HG02884 (cell line): ENCODE measurements around the gene RBP3.

ENCODE experiments used
- ATAC-seq: cut with Tn5 transposase; IDR thresholded peaks from one replicate; pipeline ENCODE4 v1.9.1; 2021; ENCODE audit warnings: mild to moderate bottlenecking, moderate library complexity; ENCODE audit not compliant: unreplicated experiment

RBP3 gene

DNA sequence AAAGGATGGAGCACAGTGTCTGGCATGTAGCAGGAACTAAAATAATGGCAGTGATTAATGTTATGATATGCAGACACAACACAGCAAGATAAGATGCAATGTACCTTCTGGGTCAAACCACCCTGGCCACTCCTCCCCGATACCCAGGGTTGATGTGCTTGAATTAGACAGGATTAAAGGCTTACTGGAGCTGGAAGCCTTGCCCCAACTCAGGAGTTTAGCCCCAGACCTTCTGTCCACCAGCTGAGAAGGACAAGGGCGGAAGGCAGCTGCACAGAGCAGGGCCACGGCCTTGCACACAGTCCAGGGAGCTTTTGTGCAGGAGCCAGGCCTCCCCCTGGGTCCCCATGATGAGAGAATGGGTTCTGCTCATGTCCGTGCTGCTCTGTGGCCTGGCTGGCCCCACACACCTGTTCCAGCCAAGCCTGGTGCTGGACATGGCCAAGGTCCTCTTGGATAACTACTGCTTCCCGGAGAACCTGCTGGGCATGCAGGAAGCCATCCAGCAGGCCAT lies at the start of gene RBP3:
RBP3 (plus strand) TSS at position 226 of the 514 bp plus-strand sequence; CDS start at position 348, 122 bp downstream.
- ATAC-seq: no peak

DNA sequence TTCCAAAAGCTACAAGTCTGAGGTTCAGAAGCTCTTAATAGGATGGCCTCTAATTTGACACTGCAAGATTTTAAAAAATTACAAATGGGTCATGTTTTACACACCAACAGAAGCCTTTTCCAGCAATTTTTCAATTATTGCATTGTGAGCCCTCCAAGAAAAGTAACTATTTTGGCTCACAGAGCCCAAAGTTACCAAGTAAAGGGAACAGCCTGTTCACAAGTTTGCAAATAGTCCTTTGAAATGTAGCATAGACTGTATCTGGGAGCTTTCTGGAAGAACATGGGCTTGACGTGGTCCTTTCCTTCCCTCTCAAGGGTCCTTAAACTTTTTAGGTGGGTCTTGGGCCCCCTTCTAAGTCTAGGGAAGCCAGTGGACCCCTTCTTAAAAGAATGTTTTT lies 49.4 kb upstream of the RBP3 start:
- no peak for ATAC-seq

DNA sequence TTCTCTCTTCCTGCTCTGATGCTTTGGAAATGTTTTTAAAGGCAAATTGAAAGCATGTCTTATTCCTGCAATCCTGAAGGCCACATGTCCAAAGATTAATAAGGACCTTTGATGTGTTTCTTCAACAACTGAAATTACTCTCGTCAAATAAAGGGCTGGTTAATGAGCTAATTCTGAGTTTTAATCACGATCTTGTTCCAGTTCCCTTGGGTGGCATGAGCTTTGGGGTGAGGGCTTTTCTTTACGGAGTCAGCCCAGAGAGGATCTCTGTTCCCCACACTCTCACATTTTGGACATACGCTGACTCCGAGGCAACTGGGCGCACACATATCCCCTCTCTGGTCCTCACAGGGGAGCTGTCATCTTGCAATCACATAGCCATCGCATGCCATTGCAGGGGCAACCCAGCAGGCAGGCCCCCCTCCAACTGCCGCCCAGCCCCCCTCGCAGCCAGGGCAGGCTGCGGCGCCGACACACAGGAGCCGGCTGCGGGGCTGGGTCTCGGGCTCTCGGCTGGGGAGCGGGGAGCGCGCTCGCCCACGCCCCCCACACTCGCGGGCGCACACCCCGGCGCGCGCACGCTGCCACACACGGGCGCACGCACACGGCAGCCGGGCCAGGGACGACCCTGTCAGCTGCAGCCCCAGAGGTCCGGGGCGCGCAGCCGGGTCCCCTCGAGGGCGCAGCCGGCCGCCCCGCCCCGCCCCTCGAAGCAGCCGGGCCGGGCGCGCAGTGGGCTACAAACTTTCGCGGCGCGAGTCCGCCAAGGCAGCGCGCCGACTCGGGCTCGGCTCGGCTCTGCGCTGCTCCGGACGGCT lies 48.3 kb upstream of the RBP3 start, which contains the start of gene GDF10:
GDF10 (plus strand) TSS at position 587 of the 818 bp plus-strand sequence. CDS start 455 bp downstream, outside the sequence.
- ATAC-seq: no peak

DNA sequence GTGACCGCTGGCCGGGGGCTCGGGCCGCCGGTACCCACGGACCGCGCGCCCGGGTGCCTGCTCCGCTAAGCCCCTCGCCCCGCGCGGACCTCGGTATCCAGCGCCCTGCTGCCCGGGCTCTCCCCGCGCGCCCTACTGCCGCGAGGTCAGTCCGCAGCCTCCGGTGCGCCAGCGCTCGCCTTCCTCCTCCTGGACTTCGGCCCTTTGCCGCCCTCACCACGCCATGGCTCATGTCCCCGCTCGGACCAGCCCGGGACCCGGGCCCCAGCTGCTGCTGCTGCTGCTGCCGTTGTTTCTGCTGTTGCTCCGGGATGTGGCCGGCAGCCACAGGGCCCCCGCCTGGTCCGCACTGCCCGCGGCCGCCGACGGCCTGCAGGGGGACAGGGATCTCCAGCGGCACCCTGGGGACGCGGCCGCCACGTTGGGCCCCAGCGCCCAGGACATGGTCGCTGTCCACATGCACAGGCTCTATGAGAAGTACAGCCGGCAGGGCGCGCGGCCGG lies 47.7 kb upstream of the RBP3 start:
- no peak for ATAC-seq

DNA sequence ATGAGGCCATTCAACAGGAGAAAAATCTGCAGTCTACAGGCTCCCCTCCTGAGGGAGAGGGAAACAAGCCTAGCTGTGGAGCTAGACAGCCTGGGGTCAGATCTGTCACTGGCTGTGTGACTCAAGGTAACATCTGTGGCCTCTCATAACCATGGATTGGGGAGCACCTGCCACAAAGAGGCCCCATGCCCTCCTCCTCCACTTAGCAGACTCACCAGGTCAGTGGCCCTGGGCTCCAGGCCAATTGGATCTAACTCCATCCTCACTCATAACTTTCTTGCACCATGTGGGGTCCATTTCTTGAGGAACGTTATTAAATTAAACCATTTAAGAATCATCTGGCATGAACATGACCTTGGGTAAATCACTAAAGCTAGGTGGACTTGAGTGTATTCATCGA lies 46.3 kb upstream of the RBP3 start:
- ATAC-seq: no peak

DNA sequence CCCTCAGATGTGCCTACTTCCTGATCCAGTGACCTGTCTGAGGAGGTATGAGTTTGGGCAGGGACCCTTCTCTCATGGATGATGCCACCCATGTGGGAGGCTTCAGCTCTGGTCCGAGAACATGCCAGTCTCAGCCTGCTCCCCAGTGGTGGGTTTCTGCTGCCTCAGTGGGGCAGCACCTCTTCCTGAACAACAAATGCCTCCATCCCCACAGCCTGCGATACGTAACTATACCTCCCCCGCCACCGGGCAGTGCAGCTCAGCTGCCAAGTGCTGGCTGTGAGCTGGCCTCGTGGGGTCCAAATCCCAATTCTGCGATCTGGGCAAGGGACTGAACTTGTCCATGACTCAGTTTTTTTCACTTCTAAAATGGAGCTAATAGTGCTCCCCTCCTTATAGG lies 45.1 kb upstream of the RBP3 start:
- ATAC-seq: no peak

DNA sequence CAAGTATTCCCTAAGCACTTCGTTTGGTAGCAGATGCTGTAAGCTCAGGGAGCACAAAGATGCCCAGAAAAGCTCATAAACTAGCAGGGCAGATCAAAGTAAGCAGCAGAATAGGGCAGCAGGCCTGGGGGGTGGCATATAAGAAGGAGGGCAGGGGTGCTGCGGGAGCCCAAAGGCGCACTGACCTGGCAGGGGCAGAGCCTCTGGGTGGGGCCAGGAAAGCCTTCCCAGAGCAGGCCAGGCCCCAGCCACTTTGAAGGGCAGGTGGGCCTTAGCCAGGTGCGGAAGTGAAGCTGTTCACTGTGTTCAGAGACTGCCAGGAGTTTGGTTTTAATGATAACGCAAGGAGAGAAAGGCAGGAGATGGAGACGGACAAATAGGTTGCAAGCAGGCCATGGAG lies 44.3 kb upstream of the RBP3 start:
- no peak for ATAC-seq

DNA sequence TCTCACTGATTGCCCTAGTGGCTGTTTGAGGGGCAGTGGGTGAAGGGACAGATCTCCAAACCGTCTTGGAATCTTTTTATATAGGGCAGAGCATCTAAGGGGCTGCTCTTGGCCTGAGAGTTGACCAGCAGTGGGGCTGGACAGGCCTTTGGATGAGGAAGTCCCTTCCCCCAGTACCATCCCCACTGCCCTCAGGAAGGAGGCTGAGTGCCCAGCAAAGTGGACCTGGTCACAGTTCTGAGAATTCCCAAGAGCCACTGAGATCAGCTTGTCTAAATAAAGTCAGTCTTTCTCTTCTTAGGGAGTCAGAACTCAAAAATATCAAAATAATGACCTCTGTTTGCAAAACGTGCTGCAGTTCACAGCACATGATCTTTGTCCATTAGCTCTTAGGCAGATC lies 42.6 kb upstream of the RBP3 start:
- ATAC-seq: no peak

DNA sequence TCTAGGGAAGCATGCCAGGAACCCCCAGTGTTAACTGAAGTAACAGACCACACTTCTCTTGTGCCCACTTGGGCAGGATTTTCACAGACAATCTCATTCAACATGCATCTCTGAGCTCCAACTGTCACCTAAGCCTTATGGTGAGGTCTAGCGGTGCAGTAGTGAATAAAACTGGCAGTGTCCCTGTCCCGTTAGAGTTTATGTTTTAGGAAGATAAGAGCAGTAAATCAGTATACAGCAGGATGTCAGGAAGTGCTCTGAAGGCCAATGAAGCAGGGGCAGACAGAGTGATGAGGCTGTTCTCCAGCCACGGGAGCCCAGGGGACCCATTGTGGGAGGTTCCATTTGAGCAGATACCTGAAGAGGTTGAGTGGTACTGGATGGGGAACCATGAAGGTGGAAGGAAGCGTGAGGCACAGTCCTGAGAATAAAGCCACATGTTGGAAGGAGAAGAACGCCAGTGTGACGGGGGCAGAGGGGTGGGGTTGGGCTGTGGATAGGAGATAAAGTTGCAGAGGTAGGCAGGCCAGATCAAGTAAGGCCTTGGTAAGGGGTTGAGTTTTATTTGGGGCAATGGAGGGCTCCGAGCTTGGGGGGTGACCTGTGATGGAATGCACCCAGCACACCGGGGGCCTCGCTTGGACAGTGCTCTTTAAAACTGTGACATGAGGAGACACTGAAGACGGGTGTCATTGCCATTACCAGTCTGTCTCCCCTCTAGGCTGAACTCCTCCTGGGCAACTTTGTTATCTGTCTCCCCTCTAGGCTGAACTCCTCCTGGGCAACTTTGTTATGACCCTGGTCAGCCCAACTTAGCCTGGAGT lies 41.6 kb upstream of the RBP3 start:
- no peak for ATAC-seq

DNA sequence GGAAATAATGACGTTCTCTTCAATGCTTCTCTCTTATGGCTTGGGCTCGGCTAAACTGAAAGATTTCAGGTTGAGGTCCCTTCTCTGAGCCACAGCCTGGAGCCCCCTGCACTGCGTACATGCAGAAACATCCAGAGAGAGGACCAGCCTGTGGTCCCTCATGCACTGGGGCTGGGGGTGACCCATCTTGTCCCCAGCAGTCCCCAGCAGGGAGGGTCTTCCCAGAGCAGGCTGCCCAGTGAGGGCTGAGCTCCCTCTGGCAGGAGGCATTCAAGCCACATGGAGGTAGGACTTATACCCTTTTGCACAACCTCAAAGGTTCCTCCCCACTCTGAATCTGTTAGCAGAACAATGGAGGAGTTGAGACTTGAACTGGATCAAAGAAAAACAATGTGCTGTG lies 40.8 kb upstream of the RBP3 start:
- no peak for ATAC-seq

DNA sequence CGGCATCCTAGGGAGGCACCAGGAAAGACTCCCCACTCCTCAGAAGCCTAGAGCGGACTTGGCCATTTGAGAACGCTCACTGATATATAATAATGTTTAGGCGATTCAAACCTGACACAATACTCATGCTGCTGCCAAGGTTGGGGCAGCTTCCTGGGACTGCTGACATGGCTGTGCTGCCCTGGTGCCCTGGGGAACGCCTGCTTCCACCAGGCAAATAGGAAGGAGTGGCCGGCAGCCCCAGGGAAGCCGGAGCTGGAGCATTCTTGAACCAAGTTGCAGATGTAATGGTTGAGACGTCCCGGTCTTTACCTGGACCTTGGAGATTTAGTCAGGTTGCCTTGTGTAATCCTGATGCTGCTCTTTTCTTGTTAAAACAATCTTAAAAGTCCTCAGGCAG lies 39.4 kb upstream of the RBP3 start:
- ATAC-seq: no peak

DNA sequence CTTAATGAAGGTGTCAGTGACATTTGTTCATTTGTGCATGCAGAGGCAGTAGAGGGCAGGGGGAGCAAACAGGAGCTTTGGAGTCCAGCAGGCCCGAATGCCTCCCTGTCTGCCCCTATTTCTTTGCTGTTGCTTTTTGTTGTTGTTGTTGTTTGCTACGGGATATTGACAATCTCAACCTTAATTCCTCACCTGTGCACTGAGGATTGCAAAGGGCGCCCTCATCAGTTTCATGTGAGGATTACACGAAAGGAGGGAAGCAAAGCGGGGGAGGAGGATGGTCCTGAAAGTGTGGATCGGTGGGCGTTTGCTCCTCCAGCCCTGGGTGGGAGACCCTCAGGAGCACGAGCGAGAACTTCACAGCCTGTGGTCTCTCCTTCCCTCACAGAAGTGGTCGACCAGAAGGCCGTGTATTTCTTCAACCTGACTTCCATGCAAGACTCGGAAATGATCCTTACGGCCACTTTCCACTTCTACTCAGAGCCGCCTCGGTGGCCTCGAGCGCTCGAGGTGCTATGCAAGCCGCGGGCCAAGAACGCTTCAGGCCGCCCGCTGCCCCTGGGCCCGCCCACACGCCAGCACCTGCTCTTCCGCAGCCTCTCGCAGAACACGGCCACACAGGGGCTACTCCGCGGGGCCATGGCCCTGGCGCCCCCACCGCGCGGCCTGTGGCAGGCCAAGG lies 38.6 kb upstream of the RBP3 start:
- ATAC-seq: no peak

DNA sequence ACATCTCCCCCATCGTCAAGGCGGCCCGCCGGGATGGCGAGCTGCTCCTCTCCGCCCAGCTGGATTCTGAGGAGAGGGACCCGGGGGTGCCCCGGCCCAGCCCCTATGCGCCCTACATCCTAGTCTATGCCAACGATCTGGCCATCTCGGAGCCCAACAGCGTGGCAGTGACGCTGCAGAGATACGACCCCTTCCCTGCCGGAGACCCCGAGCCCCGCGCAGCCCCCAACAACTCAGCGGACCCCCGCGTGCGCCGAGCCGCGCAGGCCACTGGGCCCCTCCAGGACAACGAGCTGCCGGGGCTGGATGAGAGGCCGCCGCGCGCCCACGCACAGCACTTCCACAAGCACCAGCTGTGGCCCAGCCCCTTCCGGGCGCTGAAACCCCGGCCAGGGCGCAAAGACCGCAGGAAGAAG lies 38.1 kb upstream of the RBP3 start:
- ATAC-seq: no peak

DNA sequence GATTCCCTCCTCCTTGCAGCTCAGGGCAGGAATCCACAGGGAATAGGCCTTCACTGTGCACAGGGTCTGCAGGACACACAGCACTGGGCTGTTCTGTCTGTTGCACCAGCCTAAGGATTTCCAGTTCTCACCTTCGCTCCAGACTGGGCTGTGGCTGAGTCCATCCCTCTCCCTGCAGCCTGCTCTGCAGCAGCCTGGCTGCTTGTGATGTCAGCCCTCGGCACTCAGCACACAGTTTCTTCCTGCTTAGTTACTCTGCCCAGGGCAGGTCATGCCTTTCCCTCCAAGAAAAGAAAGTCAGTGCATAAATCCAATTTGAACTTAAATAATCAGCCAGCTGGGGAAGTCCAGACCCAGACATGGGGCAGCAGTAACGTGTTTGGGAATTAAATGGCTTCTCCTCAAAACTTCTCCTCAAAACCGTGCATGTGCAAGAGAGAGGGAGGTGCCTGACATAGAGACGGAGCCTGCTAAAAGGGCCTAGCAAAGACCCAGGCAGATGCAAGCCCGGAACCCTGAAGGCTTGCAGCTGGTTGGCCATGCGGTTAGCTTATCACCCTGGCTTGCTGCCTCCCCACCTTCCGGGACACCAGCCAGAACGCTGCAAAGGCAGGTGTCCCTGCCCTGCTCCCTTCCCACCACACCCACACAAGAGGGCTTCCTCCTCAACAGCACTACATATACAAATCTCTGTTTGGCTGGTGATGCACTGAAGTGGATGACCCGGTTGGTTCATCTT lies 36.8 kb upstream of the RBP3 start:
- no peak for ATAC-seq

DNA sequence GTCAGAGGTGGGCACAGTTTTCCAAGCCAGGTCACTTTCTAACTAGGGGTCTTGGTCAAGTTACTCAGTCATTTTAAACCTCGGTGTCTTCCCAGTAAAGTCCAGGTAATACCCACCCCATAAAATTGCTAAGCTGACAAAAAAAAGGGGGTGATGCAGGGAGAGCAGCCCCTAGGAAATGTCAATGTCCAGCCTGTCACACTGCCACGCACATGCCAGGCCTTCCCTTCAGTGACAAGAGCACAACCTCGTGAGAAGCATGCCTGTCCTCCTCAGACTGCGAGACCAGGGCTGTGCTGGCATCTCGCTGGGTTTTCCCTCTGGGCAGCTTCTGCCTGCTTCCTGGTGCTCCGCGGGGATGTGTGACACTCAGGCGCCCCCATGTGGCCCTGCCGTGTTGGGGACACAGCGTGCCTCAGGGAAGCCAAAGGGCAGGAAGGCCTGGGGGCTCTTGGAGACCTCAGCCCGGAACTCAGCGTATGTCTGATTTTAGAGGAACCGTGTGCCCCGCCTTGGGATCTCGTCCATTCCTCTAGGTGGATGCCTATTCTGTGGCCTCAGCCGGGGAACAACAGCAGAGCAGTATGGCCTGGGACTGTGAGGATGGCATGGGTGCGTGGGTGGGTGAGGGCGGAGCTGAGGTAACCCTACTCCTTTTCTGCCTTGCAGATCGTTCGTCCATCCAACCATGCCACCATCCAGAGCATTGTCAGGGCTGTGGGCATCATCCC lies 36.1 kb upstream of the RBP3 start:
- no peak for ATAC-seq

DNA sequence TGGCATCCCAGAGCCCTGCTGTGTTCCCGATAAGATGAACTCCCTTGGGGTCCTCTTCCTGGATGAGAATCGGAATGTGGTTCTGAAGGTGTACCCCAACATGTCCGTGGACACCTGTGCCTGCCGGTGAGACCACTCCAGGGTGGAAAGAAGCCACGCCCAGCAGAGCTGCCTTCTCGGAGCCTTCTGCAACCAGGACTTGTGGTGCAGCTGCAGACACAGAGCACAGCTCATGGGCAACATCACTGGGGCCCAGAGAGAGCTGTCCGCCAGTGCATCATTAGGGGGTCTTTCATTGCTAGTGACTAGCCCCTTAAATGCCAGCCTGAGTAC lies 35.5 kb upstream of the RBP3 start:
- no peak for ATAC-seq

DNA sequence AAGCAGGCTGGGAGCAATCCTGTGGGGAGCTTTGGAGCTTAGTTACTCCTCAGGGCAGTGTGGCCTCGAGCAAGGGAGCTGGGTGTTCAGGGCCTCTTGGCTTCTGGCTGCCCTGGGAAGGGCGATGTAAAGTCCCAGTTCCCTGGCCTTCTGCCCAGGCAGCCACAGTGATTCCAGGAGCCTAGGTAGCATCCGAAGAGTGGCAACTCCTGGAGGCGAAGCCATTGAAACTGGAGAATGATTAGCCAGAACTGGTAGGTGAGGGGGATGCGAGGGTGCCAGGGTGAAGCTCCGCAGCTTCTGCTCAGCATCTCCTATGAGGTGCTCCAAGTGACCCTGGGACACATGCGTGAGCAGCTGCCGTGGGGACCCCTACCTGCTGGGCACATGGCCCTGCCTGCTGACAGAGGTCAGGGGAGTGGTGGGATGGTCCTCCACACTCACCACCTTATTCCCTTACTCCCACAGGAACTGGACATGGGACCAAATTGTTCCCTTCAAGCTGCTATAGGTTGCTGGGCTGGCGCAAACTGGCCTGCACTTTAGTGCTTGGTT lies 33.7 kb upstream of the RBP3 start:
- no peak for ATAC-seq

DNA sequence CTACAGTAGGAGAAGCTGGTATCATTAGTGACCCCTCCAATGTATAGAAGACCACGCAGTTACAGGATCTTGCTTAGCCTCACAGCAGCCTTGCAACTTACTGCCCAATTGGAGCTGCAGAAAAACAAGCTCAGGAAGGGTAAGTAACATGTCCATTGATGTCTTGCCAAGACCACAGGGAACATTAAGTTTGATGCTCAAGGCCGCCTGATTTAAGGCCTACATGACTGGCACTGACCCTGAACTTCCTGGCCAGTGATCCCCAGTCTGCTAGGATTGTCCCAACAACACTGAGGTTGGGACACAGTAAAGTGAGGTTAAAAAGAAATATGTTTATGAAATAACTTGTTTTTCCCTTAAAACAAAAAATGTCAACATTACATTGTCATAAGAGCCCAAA lies 32.7 kb upstream of the RBP3 start:
- ATAC-seq: no peak

DNA sequence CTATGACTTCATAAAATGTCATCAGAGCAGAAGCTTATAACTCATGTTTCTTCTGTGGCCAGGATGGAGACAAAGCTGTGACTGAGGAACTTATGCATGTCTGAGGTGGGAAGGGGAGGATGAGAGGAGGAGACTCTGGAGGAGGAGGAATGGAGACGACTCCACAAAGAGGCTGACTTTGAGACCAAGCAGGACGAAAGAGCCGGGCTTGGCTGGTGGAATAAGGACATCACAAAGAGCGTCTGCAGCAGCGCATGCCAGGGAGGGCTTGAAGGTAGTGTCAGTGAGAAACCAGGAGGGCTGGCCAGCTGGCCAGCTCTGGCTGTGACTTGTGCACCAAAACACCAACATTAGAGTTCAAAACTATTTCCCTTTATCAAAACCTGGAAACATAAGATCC lies 32.0 kb upstream of the RBP3 start:
- no peak for ATAC-seq

DNA sequence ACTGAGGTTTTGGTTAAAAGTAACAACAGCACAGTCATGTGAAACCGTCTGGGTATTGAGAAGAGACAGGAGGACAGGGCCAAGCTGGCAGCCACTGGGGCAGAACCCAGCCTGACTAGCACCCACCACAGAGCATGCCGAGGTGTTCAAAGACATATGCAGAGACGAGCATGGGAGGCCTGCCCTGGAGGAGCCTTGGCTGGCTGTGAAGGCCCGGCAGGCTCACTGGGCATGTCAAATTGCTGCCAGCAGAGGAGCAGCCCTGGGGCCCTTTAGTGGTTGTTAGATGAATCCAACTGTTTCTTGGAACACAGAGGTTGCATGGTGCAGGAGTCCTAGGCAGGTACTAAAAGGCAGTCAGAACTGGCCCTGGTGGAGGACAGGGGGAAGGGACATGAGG lies 30.9 kb upstream of the RBP3 start:
- ATAC-seq: no peak
